K562 (cell line): ENCODE results near the gene TENM4. TPM values are rescaled to one million over a fixed set of nuclear protein-coding genes. Genes with fewer than 3 reads are reported as not detected.

Experiments used
- ATAC-seq: fragments of 200-7000 bp; cut with Tn5 transposase; 3 replicates; pipeline ENCODE4 v1.9.1; 2020; ENCODE audit warnings: moderate library complexity
- BruUV-seq: library from RNA; stranded (reverse); fragments of 400-500 nt; replicated peaks from 2 replicates; lab custom pipeline; 2021; lab: Mats Ljungman, UMichigan
- CTCF ChIA-PET: fragments of 300-600 bp; formaldehyde crosslinking; extraction: SDS; loops from one replicate; lab custom pipeline; 2021; ENCODE audit warnings: low intra/inter-chr PET ratio; lab: Yijun Ruan, JAX
- POLR2A ChIA-PET: fragments of 300-600, 350-650 bp; sonication (Branson Sonifier 250); formaldehyde crosslinking; extraction: SDS; loops from one replicate; lab custom pipeline; 2021; ENCODE audit warnings: antibody characterized with exemption, inconsistent platforms; lab: Yijun Ruan, JAX
- DNase-seq, 4 experiments: peaks; one replicate each; pipeline versions ENCODE4 v3.0.0 to v3.0.0-alpha.2; 2011 to 2018; ENCODE audit warnings: low spot score in 3 of 4, mixed read lengths in 3 of 4; ENCODE audit errors: extremely low read depth in 1 of 4
- FAIRE-seq: peaks from 2 replicates; lab custom pipeline; 2011; peaks lifted over from hg19 to GRCh38; lab: Jason Lieb, UNC
- H2AFZ ChIP-seq: 2 replicates; pipeline ENCODE4 v1.6.0; 2011; ENCODE audit warnings: low read depth, low read length, control low read depth, inconsistent platforms
- H3K27ac ChIP-seq: fragments of 200-600 bp; 3 replicates; pipeline ENCODE4 v1.8.0; 2011; ENCODE audit warnings: low read depth, mild to moderate bottlenecking, control low read depth, inconsistent platforms, low read length, moderate library complexity, mixed read lengths; ENCODE audit errors: extremely low read depth
- H3K27me3 ChIP-seq, 2 experiments: fragments of 300-600 bp in 1 of 2; 2 replicates in 1 of 2; 3 replicates in 1 of 2; pipeline versions ENCODE4 v1.6.0 to v1.8.0; 2011; ENCODE audit warnings: inconsistent platforms in 2 of 2, low read length in 2 of 2, mild to moderate bottlenecking in 1 of 2, mixed read lengths in 1 of 2, moderate library complexity in 1 of 2; ENCODE audit not compliant: control insufficient read depth in 2 of 2, insufficient read depth in 2 of 2
- H3K36me3 ChIP-seq: fragments of 300-600 bp; 3 replicates; pipeline ENCODE4 v1.8.0; 2011; ENCODE audit warnings: mild to moderate bottlenecking, low read length, inconsistent platforms; ENCODE audit not compliant: control insufficient read depth, insufficient read depth
- H3K4me1 ChIP-seq, 2 experiments: fragments of 200-600 bp in 1 of 2; replicated peaks in 1 of 2; 2 replicates in 1 of 2; 3 replicates in 1 of 2; pipeline versions ENCODE4 v1.5.1 to v1.8.0; 2011; ENCODE audit warnings: inconsistent platforms in 2 of 2, low read length in 2 of 2, mild to moderate bottlenecking in 1 of 2, mixed read lengths in 1 of 2, moderate library complexity in 1 of 2; ENCODE audit not compliant: control insufficient read depth in 2 of 2, insufficient read depth in 2 of 2
- H3K4me2 ChIP-seq: 2 replicates; pipeline ENCODE4 v1.6.1; 2011; ENCODE audit warnings: low read length, control low read depth, inconsistent platforms, mixed read lengths; ENCODE audit not compliant: insufficient read depth
- H3K4me3 ChIP-seq: fragments of 200-600 bp; sonication (generic), shearing (Covaris generic); 2 replicates; pipeline ENCODE4 v1.5.1; 2016; ENCODE audit warnings: control low read depth, inconsistent platforms
- H3K79me2 ChIP-seq: fragments of 200-600 bp; 3 replicates; pipeline ENCODE4 v1.8.0; 2011; ENCODE audit warnings: low read length, inconsistent platforms; ENCODE audit not compliant: control insufficient read depth, insufficient read depth
- H3K9ac ChIP-seq, 2 experiments: 2 replicates each; pipeline versions ENCODE4 v1.6.0 to v1.6.1; 2011; ENCODE audit warnings: low read depth in 2 of 2, low read length in 2 of 2, control low read depth in 1 of 2, inconsistent platforms in 1 of 2, mild to moderate bottlenecking in 1 of 2, mixed read lengths in 1 of 2; ENCODE audit not compliant: insufficient read depth in 1 of 2
- H3K9me1 ChIP-seq: one replicate; pipeline ENCODE4 v1.6.0; 2011; ENCODE audit warnings: inconsistent platforms, mild to moderate bottlenecking, low read length, moderate library complexity; ENCODE audit not compliant: control insufficient read depth, insufficient read depth
- H3K9me3 ChIP-seq: replicated peaks from 2 replicates; pipeline ENCODE4 v1.5.1; 2011; ENCODE audit warnings: low read depth, low read length, inconsistent platforms; ENCODE audit not compliant: control insufficient read depth, insufficient read depth
- H4K20me1 ChIP-seq: replicated peaks from 2 replicates; pipeline ENCODE4 v1.6.1; 2011; ENCODE audit warnings: low read length, inconsistent platforms, mixed read lengths; ENCODE audit not compliant: control insufficient read depth, insufficient read depth
- CAMTA2 ChIP-seq: fragments of 250-450 bp; sonication (Bioruptor Pico); conservative IDR thresholded peaks from 2 replicates; pipeline ENCODE4 v1.5.1; 2022
- CREBBP ChIP-seq: IDR thresholded peaks from one replicate; pipeline ENCODE4 v1.6.1; 2012; ENCODE audit warnings: low read depth, mild to moderate bottlenecking, control low read depth, inconsistent platforms, low read length
- CSDE1 ChIP-seq, 2 experiments: fragments of 450-650 bp; IDR thresholded peaks; 2 replicates each; pipeline ENCODE4 v1.6.1; 2016; ENCODE audit warnings: mild to moderate bottlenecking in 1 of 2
- FOSL1 ChIP-seq: fragments of 200-800 bp; sonication (Bioruptor generic); conservative IDR thresholded peaks from 2 replicates; pipeline ENCODE4 v1.6.1; 2016; ENCODE audit warnings: missing genetic modification characterization, missing compliant biosample characterization
- GABPB1 ChIP-seq: sonication (generic); formaldehyde crosslinking; IDR thresholded peaks from 2 replicates; pipeline ENCODE4 v1.8.0; 2022; ENCODE audit warnings: mild to moderate bottlenecking, missing genetic modification reagents
- KHSRP ChIP-seq: fragments of 450-650 bp; IDR thresholded peaks from 2 replicates; pipeline ENCODE4 v1.6.1; 2017
- MED1 ChIP-seq: sonication (generic); formaldehyde crosslinking; IDR thresholded peaks from 2 replicates; pipeline ENCODE4 v1.8.1; 2023; ENCODE audit warnings: missing genetic modification reagents, borderline replicate concordance
- PHF8 ChIP-seq: fragments of 200-600 bp; sonication (generic); IDR thresholded peaks from 2 replicates; pipeline ENCODE4 v1.6.1; 2012; ENCODE audit warnings: mixed run types, mild to moderate bottlenecking, inconsistent platforms, low read length, moderate library complexity, borderline replicate concordance
- PTRF ChIP-seq: fragments of 450-650 bp; IDR thresholded peaks from 2 replicates; pipeline ENCODE4 v1.6.1; 2016; ENCODE audit warnings: mild to moderate bottlenecking, missing genetic modification characterization, missing compliant biosample characterization
- TAF1 ChIP-seq: IDR thresholded peaks from 2 replicates; pipeline ENCODE4 v1.6.1; 2011; ENCODE audit warnings: mild to moderate bottlenecking, low read length, moderate library complexity; ENCODE audit not compliant: insufficient read depth, control insufficient read depth, severe bottlenecking; ENCODE audit errors: extremely low read depth
- WHSC1 ChIP-seq: IDR thresholded peaks from one replicate; pipeline ENCODE4 v1.6.1; 2012; ENCODE audit warnings: low read length, control low read depth, inconsistent platforms
- XRCC3 ChIP-seq: fragments of 450-650 bp; IDR thresholded peaks from 2 replicates; pipeline ENCODE4 v1.6.1; 2017; ENCODE audit warnings: mild to moderate bottlenecking, moderate library complexity
- ZNF407 ChIP-seq: fragments of 450-650 bp; IDR thresholded peaks from 2 replicates; pipeline ENCODE4 v1.6.1; 2016; ENCODE audit warnings: low read depth
- ZNF408 ChIP-seq: fragments of 250-450 bp; sonication (Bioruptor Pico); IDR thresholded peaks from 2 replicates; pipeline ENCODE4 v1.4.0; 2020; ENCODE audit warnings: low read depth, mild to moderate bottlenecking, moderate library complexity
- ZNF507 ChIP-seq: conservative IDR thresholded peaks from 2 replicates; pipeline ENCODE4 v1.6.1; 2017; ENCODE audit warnings: missing genetic modification characterization, missing compliant biosample characterization
- ZNF668 ChIP-seq: fragments of 250-450 bp; sonication (Bioruptor Pico); IDR thresholded peaks from 2 replicates; pipeline ENCODE4 v1.8.0; 2022; ENCODE audit warnings: mild to moderate bottlenecking, inconsistent platforms
- ZNF766 ChIP-seq: fragments of 200-800 bp; sonication (Bioruptor generic); conservative IDR thresholded peaks from 2 replicates; pipeline ENCODE4 v1.6.1; 2016; ENCODE audit warnings: missing genetic modification characterization, missing compliant biosample characterization
- ZNF79 ChIP-seq: fragments of 250-450 bp; sonication (Bioruptor Pico); IDR thresholded peaks from 2 replicates; pipeline ENCODE4 v1.4.0; 2020; ENCODE audit warnings: low read depth, mild to moderate bottlenecking, moderate library complexity
- WGBS: fragments of 100-300 bp; shearing (Covaris generic); methylation state at CpG from one replicate; pipeline ENCODE4 v1.1.6; 2016; ENCODE audit warnings: low coverage, mixed read lengths; ENCODE audit not compliant: insufficient coverage; ENCODE audit errors: missing lambda C conversion rate; 5-methylcytosine and 5-hydroxymethylcytosine counted together
- in situ Hi-C: fragments of 300-500 bp; cut with MboI; formaldehyde crosslinking; loops from 4 replicates; pipeline ENCODE4 v1.15.0; 2018; ENCODE audit warnings: inconsistent platforms, mixed read lengths
- intact Hi-C: fragments of 100-400 bp; cut with micrococcal nuclease; formaldehyde crosslinking; loops from 2 replicates; pipeline ENCODE4 v1.14.2; 2022
- polyA plus RNA-seq, 8 experiments: library from polyadenylated mRNA; depleted of rRNA in 4 of 8; stranded (reverse) in 5 of 8; unstranded in 3 of 8; fragments of >200 nt; fragmentation: Nextera tagmentation in 2 of 8; fragmentation: Illumina TruSeq in 1 of 8; extraction: Ambion mirVana in 2 of 8; extraction: Trizol in 1 of 8; gene quantifications; 2 replicates each; pipeline versions ENCODE4 v1.2.1 to v1.2.3, GENCODE V29; 2011 to 2014; ENCODE audit warnings: inconsistent platforms in 1 of 8, missing spikeins in 1 of 8
- total RNA-seq, 7 experiments: library from RNA; depleted of rRNA in 6 of 7; stranded (reverse); fragments of >200 nt in 6 of 7; fragmentation: Illumina TruSeq in 2 of 7; extraction: Trizol in 2 of 7; gene quantifications; 2 replicates each; pipeline versions ENCODE4 v1.2.1 to v1.2.3, GENCODE V29; 2011 to 2021; ENCODE audit warnings: low replicate concordance in 1 of 7

Gene TENM4
- total and polyA plus RNA-seq, 9 of the 15 experiments (the other 6 are each of a cell fraction or from before 2014, with no cell fraction given), result 0.16 TPM; not detected in 8

GRCh38 chr11:79414041-79414440, 26.8 kb downstream of the TENM4 start:
- POLR2A ChIA-PET, result no interaction called here
- H2AFZ ChIP-seq, result no peak overlapping the region
- no peaks in the 10 kb centered on the region for H3K79me2 ChIP-seq
- BruUV-seq, result no TSS peak
- no peaks in the 10 kb centered on the region for H4K20me1 ChIP-seq
- H3K9me1 ChIP-seq, result no peaks in the 10 kb centered on the region
- TF ChIP-seq CREBBP (no peak), ZNF668 (no peak), MED1 (CRISPR knock-in tag) (no peak), GABPB1 (CRISPR knock-in tag) (no peak), ZNF766 (CRISPR knock-in tag) (no peak), PHF8 (no peak), ZNF79 (CRISPR knock-in tag) (no peak), XRCC3 (no peak), FOSL1 (tag) (no peak), WHSC1 (no peak), CAMTA2 (CRISPR knock-in tag) (no peak), ZNF407 (no peak), TAF1 (no peak), PTRF (tag) (no peak), KHSRP (no peak), ZNF408 (CRISPR knock-in tag) (no peak), CSDE1 (IDR thresholded peaks at IDR 0.05) (no peak), ZNF507 (no peak)
- in situ Hi-C loops (no loop called here), intact Hi-C loops (no loop called here)
- FAIRE-seq (no peak), DNase-seq (no peak), ATAC-seq (no peak)
- no peak overlapping the region for H3K4me3 ChIP-seq
- WGBS, result 4% methylated on average over 3 of the region's 3 CpGs
- CTCF ChIA-PET, result no interaction called here
- H3K4me1 ChIP-seq, result no peaks in the 10 kb centered on the region
- no peaks in the 10 kb centered on the region for H3K9me3 ChIP-seq
- no peaks in the 10 kb centered on the region for H3K36me3 ChIP-seq
- H3K27ac ChIP-seq, result no peak overlapping the region
- no peak overlapping the region for H3K4me2 ChIP-seq
- H3K27me3 ChIP-seq, result no peaks in the 10 kb centered on the region
- H3K9ac ChIP-seq, result no peak overlapping the region
